Measurements from ENCODE around the gene NDUFA11. TPM values are rescaled to one million over a fixed set of nuclear protein-coding genes. Genes with fewer than 3 reads are reported as not detected.

The NDUFA11 gene
- total and polyA plus RNA-seq, 2 of the 4 experiments (the other 2 are of a cell fraction): 375 to 1,276 TPM

GRCh38 chr19:5880196-5880595 lies 23.4 kb downstream of the NDUFA11 start:
- Histone ChIP-seq H3K9ac (ENCODE audit: low read depth, low read length) (no peak overlapping the region), H2BK20ac (ENCODE audit: low read depth, low read length) (peak overlapping the region; percentile 83), H3K36me3 (ENCODE audit: control insufficient read depth, insufficient read depth, low read length) (no peaks in the 10 kb centered on the region), H4K5ac (ENCODE audit: low read depth, low read length) (no peak overlapping the region), H3K4me2 (ENCODE audit: low read depth, low read length) (no peak overlapping the region), H3K18ac (ENCODE audit: low read depth, low read length) (peak overlapping the region; percentile 53; the same call in 1 of the 2 replicates), H3K79me1 (ENCODE audit: low read depth in 1 of 2, low read length in 2 of 2) (no peaks in the 10 kb centered on the region), H2AFZ (replicated peaks; ENCODE audit: low read length, poor library complexity) (peak overlapping the region; percentile 76), H3K9me1 (ENCODE audit: insufficient read depth, low read length) (peaks cover 5% of the 10 kb centered on the region; the same call in 1 of the 2 replicates), H3K23ac (ENCODE audit: low read depth, low read length) (no peak overlapping the region), H3K4ac (ENCODE audit: low read depth, low read length) (peak overlapping the region; percentile 92), H2BK120ac (ENCODE audit: low read depth, low read length) (peak overlapping the region; percentile 91), H4K20me1 (ENCODE audit: insufficient read depth, low read length) (no peaks in the 10 kb centered on the region), H2BK15ac (ENCODE audit: low read depth, low read length) (no peak overlapping the region), H2BK5ac (ENCODE audit: low read depth, low read length, poor library complexity, severe bottlenecking) (no peak overlapping the region), H4K91ac (ENCODE audit: insufficient read depth, low read depth, low read length) (peak overlapping the region; percentile 81), H3K27me3 (ENCODE audit: control insufficient read depth, insufficient read depth, low read length) (peaks cover 4% of the 10 kb centered on the region), H2AK9ac (replicated peaks; ENCODE audit: low read depth, low read length, poor library complexity) (no peak overlapping the region), H2AK5ac (ENCODE audit: low read depth, low read length) (peak overlapping the region; percentile 96), H3K9me3 (ENCODE audit: control insufficient read depth, insufficient read depth, low read length) (no peaks in the 10 kb centered on the region), H3K56ac (ENCODE audit: extremely low read depth, insufficient read depth, low read length) (no peak overlapping the region), H3K27ac (ENCODE audit: insufficient read depth, low read length) (no peak overlapping the region), H4K8ac (ENCODE audit: low read depth in 2 of 2, low read length in 2 of 2) (peak overlapping the region in 1 of 2 experiments; percentile 80; a peak in 1 of 4 replicates), H3K4me1 (ENCODE audit: control insufficient read depth, insufficient read depth, low read length) (peaks cover 16% of the 10 kb centered on the region), H3K4me3 (ENCODE audit: insufficient read depth, low read depth, low read length) (no peak overlapping the region), H3K14ac (replicated peaks; ENCODE audit: low read depth, low read length) (peak overlapping the region; percentile 68; the same call in 1 of the 2 replicates)
- intact Hi-C loops (cut with micrococcal nuclease) (no loop called here), in situ Hi-C loops (cut with MboI; ENCODE audit: low sequenced_read_pairs) (no loop called here), dilution Hi-C loops (cut with HindIII; ENCODE audit: low sequenced_read_pairs, unreplicated experiment) (no loop called here)
- BruUV-seq (replicated peaks): no TSS peak
- no CpG with 5 or more reads among the region's 6 CpGs for WGBS, 2 experiments (ENCODE audit: extremely low coverage in 2 of 2, insufficient read length in 1 of 2)
- DNase-seq: no peak
- ATAC-seq (ENCODE audit: low read depth): no peak; the same call in 1 of the 2 replicates
- POLR2A ChIA-PET (ENCODE audit: unreplicated experiment): no interaction called here
- TF ChIP-seq RFX5 (IDR thresholded peaks at IDR 0.05; ENCODE audit: low read depth, low read length) (no peak), MAFK (IDR thresholded peaks at IDR 0.05; ENCODE audit: low read depth, low read length) (no peak), RAD21 (IDR thresholded peaks at IDR 0.05; ENCODE audit: low read length) (no peak), BHLHE40 (IDR thresholded peaks at IDR 0.05; ENCODE audit: low read depth, low read length) (no peak), MAZ (IDR thresholded peaks at IDR 0.05; ENCODE audit: borderline replicate concordance, low read depth, low read length) (no peak), FOS (IDR thresholded peaks at IDR 0.05; ENCODE audit: low read depth, low read length) (no peak), CHD1 (IDR thresholded peaks at IDR 0.05; ENCODE audit: low read depth, low read length) (no peak), RCOR1 (IDR thresholded peaks at IDR 0.05; ENCODE audit: insufficient replicate concordance, low read length) (no peak), NFE2L2 (IDR thresholded peaks at IDR 0.05; ENCODE audit: low read depth, low read length) (no peak), CEBPB (IDR thresholded peaks at IDR 0.05; ENCODE audit: low read depth, low read length) (no peak)
- TF ChIP-seq, protein P1, sequence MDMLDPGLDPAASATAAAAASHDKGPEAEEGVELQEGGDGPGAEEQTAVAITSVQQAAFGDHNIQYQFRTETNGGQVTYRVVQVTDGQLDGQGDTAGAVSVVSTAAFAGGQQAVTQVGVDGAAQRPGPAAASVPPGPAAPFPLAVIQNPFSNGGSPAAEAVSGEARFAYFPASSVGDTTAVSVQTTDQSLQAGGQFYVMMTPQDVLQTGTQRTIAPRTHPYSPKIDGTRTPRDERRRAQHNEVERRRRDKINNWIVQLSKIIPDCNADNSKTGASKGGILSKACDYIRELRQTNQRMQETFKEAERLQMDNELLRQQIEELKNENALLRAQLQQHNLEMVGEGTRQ (IDR thresholded peaks at IDR 0.05; ENCODE audit: low read depth, low read length): no peak
- TF ChIP-seq, protein P2, sequence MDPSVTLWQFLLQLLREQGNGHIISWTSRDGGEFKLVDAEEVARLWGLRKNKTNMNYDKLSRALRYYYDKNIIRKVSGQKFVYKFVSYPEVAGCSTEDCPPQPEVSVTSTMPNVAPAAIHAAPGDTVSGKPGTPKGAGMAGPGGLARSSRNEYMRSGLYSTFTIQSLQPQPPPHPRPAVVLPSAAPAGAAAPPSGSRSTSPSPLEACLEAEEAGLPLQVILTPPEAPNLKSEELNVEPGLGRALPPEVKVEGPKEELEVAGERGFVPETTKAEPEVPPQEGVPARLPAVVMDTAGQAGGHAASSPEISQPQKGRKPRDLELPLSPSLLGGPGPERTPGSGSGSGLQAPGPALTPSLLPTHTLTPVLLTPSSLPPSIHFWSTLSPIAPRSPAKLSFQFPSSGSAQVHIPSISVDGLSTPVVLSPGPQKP (IDR thresholded peaks at IDR 0.05; ENCODE audit: borderline replicate concordance, low read depth, low read length): no peak
- CTCF ChIA-PET: interaction anchor here (0.7 kb wide), 1 partner anchor 19 kb away, joined by 3 read pairs; no protein-coding TSS in a partner anchor
